Measurements from ENCODE around the gene CAMTA1.
A peak's percentile ranks its signal among the peaks of the same experiment; 100 is the strongest.

Gene CAMTA1

DNA sequence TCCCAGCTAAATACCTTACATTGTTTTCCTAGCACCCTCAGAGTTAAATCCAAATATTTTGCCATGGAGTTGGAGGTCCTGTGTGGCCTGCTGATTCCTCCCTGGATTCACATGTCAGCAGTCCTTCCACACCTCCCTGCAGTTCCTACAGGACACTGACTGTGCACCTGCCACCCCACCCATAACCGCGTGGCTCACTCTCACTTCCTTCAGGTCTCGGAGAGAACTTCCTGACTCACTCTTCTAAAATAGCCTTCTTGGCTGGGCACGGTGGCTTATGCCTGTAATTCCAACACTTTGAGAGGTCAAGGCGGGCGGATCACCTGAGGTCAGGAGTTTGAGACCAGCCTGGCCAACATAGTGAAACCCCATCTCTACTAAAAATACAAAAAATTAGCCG is 8.4 kb upstream of the CAMTA1 start:
- DNase-seq (ENCODE audit: low read depth in 3 of 3): no peak

DNA sequence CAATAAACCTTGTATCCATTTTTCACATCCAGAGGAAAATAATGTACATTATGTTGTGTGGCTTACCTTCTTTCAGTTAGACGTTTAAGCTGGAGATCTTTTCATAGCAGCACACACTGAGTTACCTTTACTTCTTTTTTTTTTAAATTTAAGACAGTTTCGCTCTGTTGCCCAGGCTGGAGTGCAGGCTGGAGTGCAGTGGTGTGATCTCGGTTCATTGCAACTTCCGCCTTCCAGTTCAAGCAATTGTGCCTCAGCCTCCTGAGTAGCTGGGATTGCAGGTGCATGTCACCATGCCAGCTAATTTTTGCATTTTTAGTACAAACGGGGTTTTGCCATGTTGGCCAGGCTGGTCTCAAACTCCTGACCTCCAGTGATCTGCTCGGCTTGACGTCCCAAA is 7.4 kb upstream of the CAMTA1 start:
- DNase-seq (ENCODE audit: low read depth in 3 of 3): no peak

DNA sequence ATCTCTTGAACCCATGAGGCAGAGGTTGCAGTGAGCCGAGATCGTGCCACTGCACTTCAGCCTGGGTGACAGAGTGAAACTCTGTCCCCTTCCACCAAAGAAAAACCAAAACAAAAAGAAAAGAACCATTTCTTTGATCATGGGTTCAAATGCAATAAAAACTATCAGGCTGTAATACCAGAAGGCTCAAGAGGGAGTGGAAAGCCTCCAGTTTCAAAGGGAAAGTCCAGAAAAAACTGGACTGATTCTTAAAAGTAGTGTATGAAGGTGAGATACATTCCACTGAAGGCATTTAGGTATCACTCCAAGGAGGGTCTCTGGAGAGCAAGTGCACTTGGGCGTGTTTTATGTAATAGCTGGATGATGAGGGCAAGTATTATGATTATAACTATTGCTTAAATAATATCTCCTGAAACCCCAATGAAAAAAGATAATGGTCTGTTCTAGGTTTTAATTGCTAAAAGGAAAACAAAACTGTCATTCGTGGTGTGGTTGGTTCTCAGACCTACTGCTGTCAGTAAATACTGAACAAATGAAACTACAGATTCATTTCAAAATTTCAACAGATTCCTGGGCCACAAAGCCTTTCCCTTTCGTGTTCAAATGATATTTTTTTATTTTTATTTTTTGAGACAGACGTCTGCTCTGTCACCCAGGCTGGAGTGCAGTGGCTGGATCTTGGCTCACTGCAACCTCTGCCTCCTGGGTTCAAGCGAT is 6.0 kb upstream of the CAMTA1 start:
- DNase-seq (ENCODE audit: low read depth in 3 of 3): no peak

DNA sequence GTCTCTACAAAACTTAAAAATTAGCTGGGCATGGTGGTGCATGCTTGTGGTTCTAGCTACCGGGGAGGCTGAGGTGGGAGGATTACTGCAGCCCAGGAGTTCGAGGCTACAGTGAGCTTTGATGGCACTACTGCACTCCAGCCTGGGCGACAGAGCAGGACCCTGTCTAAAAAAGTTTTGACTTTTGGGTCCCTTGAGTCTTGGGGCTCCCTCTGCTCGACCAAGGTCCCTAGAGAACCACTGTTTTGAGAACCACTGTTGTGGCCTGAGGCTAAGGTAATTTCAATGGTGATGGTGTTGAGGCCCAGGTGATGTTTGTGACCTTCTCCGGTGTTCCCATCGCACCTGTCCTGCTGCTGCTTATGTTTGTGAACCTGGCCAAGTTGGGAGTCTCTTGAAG is 3.1 kb upstream of the CAMTA1 start:
- DNase-seq (ENCODE audit: low read depth in 3 of 3): no peak

DNA sequence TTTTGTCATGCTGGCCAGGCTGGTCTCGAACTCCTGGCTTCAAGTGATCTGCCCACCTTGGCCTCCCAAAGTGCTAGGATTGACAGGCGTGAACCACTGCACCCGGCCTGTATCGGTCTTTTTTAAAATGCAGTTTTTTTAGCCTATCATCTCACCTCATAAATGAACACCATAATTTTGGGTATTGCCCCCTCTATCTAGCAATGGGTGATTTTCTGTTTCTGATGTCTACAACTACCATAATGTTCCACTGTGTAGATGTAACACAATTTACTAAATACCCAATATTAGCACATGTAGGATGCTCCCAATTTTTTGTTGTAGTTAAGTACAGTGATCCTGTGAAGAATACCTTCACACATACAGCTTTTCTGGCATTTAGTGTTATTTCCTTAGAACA is 2.0 kb upstream of the CAMTA1 start:
- no peak for DNase-seq (ENCODE audit: low read depth in 3 of 3)

DNA sequence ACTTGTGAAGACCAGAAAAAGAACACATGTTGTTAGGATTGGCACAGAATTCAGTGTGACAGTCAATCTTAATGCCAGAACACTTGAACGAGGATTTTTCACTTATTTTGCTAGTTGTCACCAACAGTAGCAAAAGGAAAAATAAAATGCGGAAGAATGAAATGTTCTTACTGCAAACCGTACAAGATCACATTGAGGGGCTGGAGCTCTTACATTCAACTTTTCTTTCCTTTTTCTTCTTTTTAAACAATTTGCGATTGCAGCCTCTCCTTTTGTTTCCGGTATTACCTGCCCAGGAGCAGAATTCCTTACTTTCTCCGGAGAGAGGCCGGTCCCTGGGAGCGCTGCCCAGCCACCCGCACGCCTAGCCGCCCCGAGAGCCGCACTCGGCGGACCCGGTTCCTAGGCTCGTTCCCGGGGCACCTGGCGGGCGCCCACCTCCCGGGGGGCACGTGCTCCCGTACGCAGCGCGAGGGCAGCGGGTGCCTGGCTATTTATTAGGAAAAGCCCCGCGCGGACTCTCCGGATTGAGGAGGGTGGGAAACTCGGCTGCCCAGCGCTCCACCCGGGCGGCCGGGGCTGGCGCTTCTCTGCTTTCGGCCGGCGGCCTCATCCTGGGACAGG is 1.2 kb upstream of the CAMTA1 start:
- no peak for DNase-seq (ENCODE audit: low read depth in 3 of 3)

DNA sequence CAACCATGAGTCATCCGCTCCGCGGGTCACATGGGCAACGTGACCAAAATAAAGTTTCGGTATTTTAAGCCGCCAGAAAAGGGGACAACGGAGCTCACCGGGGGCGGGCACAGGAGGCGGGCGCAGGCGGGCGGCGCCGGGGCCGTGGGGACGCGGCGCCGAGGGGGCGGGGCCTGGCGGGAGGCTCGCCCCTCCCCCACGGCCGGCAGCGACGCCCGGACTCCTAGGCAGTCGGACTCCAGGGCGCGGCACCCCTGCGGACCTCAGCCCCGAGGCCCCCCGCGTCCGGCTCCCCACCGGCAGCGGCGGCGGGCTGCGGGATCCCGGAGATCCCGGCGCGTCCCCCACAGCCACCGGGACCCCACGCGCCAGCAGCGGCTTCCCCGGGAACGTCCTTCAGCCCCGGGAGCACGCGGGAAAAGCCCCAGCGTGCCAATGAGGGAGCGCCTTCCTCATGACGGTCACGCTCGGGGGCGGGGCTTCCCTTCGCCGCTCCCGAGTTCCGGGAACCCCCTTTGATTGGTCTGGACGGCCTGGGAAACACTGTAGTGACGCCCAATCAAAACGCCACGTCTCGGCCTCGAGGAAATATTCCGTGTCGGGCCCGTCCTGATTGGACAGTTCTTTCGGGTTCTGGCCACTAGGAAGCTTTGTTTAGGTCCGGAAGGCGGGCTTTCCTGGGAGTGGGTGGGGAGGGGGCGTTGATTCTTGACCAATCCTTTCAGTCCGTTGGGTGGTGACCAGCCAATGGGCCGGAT is 515 bp upstream of the CAMTA1 start:
- DNase-seq (ENCODE audit: low read depth in 3 of 3): peak; percentile 97 to 100 (median 98)

DNA sequence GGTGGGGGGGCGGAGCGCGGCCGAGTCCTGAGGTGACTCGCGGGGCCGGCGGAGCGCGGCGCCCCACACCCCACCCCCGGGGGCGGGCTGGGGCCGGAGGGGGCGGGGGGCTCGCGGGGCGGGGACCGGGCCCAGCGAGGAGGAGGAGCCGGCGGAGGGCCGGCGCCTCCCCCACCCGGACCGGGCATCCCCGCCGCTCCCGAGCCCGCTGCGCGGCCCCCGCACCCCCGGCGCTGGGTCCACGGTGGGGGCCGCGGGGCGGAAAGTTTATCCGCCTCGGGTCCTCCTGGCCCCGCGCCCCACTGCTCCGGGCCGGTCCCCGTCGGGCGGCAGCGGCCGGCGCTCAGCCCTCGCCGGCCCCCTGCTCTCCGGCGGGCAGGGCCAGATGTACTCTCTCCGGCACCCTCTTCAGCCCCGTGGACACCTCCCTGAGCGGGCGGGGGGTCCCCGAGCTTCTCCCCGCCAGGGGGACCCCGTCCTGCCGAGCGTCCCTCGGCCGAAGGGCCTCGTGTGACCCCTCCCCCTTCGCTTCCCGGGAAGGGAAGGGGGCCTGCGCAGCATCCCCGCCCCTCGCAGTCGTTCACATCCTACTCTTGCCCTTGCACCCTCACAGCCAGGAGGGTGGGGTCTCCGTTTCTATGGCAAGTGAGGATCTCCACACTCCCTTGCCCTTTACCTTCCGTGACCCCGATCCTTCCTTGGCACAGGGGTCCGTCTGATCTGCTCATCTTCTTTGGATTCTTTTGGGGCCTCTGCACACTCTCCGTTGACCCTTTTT is 663 bp downstream of the CAMTA1 start:
- DNase-seq (ENCODE audit: low read depth in 3 of 3): peak in 2 of 3 experiments; percentile 13 to 22

DNA sequence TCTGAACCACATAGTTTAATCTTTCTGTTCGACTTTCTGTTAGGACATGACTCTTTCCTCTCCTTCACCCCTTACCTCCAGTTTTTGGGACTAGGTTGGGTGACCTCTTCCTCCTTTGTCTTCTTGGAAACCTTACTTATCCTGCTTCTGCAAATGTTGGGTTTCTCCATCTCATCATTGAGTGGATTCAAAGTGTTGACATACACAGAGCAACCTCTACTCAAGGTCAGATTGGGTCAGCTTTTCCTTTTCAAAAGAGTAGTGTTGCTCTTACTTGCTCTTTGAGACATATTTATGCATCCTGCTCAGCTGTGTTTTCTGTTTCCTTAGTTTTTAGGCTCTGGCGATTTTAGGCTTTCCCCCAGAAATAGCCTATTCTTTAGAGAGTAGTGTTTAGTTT is 3.7 kb downstream of the CAMTA1 start:
- DNase-seq (ENCODE audit: low read depth in 3 of 3): no peak

DNA sequence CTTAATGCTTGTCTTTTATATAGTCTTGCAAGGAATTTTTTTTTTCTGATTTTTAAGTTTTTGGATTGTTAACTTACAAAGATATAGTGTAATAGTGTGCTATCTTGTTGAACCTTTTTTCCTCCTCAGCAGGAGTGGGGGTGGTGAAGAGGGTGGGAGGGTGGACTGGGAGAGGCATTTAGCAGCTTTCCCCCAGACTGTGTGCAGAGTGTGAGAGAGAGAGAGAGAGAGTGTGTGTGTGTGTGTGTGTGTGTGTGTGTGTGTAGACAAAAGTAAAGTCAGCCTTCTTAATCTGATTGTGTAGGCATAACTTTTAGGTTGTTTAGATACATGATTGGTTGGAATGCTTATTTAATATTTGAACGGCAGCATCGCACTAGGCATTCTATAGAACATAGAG is 4.9 kb downstream of the CAMTA1 start:
- DNase-seq (ENCODE audit: low read depth in 3 of 3): no peak

DNA sequence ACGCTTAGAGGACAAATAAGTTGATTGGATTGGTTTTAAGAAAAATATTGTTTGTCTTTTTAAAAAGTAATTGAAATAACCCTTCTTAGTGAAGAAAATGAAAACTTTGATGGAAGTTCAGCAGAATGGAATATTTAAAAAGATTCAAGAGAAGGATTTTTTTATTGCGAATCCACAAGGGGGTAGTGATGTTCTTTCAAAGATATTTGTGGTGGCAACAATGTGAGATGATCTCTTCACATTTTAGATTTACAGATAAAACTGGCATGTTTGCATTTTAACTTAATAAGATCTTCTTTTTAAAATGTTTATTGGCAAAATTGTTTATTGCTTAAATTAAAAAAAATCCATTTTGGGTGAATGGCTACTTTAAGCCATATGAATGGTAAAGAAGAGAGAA is 8.9 kb downstream of the CAMTA1 start:
- DNase-seq (ENCODE audit: low read depth in 3 of 3): no peak

DNA sequence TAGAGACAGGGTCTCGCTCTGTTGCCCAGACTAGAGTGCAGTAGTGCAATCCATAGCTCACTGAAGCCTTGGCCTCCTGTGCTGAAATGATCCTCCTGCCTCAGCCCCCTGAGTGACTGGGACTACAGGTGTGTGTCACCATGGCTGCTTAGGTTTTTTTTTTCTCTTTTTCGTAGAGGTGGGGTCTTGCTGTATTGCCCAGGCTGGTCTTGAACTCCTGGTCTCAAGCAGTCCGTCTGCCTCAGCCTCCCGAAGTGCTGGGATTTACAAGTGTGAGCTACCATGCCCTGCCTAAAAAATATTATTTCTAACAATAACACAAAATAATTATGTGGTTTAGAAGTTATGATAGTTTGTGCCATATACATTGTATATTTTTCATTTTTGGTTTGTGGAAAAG is 9.9 kb downstream of the CAMTA1 start:
- DNase-seq (ENCODE audit: low read depth in 3 of 3): no peak

DNA sequence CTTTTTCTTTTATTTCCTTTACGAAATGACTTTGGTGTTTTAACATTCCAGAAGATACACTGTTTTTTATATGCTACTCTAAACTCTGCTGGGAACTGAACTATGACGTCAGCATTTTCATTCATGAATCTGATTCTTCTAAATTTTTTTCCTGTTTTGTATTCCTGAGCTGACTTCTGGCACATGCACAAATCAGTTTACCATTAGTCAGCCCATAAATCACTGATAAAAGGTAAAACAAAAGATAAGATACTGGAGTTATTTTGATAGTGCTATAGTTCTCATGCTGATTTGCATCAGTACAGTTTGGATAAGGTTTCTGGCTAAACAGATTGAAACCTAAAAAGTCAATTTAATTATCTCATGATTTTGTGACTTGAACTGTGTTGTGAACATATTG is 10.4 kb downstream of the CAMTA1 start:
- DNase-seq (ENCODE audit: low read depth in 3 of 3): no peak

DNA sequence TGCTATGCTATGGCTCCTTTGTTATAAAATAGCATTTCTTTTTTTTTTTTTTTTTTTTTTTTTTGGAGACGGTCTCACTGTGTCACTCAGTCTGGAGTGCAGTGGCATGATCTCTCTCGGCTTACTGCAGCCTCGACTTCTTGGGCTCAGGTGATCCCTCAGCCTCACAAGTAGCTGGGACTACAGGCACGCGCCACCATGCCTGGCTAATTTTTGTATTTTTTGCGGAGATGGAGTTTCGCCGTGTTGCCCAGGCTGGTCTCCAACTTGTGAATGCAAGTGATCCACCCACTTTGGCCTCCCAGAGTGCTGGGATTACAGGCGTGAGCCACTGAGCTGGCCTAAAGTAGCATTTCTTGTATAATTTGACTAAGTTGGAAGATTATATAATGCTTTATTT is 10.8 kb downstream of the CAMTA1 start:
- DNase-seq (ENCODE audit: low read depth in 3 of 3): no peak

DNA sequence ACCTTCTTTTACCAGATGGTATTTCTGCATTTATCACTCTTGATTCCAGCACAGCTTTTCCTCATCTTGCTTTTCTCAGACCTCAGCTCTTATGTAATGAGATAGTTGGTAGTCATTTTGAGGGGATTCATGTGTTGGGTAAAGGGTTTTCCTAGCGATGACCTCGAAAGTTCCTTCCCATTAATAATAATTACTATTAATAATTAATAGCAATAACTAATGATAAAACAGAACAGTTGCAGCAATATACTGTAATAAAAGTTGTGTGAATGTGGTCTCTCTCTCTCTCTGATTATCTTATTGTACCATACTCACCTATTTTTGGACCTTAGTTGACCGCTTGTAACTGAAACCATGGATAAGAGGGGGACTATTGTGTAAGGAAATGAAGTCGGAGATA is 14.2 kb downstream of the CAMTA1 start:
- DNase-seq (ENCODE audit: low read depth in 3 of 3): no peak

DNA sequence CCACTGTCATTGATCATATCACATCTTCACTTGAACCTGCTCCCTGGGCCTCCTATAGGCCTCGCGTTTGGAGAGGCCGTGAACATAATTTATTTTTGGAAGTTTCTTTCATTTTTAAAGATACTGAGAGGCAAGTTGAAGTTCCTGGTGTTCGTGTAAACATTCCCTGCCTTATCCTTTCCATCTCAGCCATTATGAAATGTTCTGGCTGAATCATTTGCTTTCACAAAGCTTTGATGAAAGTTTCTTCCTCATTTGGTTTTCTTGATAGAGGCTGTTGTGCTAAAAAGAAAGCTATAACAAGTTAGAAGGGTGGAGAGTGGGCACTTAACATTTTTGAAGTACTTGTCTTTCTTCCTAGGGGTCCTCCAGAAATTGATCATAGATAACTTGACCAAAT is 15.5 kb downstream of the CAMTA1 start:
- no peak for DNase-seq (ENCODE audit: low read depth in 3 of 3)

DNA sequence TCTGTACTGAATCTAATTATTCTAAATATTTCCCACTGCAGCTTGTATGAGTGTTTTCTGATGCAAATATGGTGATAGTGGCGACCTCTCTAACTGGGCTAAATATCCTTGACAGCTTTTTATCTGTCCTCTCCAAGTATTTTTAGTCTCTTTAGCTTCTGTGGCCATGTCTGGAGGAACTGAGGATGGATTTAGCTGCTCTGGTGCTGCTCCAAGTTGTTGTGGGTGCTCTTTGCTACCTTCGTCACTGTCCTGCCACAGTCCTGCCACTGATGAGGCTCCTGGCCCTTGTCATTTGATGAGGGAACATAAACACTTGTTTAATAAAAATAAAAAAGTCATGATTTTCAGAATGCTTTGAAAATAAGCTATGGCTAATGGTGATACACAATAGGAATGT is 15.9 kb downstream of the CAMTA1 start:
- no peak for DNase-seq (ENCODE audit: low read depth in 3 of 3)

DNA sequence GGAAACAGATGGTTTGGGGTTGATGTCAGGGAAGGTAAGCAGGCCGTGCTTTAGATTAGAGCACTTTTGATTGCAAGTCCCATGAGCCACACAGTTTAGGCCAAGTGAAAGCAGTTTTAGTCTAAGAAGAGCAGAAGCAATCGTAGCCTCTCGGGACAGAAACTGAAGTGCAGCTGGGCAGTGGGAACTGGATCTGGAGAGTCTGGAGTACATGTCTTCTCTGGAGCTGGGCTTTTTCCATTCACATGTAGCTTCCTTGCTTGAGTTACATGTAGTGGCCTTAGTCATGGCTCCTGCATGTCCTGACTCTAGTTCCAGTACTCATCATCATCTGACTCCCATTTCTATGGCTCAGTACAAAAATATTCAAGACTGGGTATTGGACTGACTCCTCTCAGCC is 16.7 kb downstream of the CAMTA1 start:
- no peak for DNase-seq (ENCODE audit: low read depth in 3 of 3)

DNA sequence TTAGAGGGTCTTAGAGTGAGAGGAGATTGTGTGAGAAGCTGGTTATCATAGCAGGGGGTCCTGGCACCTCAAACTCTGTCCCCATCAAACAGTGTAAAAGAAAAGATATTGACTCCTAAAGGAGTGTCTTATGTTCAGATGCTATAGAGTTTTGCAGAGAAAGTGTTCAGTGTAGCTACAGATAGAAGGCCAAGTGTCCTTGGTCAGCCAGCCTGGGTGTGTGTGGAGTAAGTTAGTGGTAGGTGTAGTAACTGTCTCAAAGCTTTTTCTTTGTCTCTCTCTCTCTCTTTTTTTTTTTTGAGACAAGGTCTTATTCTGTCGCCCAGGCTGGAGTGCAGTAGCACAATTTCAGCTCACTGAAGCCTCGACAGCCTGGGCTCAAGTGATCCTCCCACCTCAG is 17.2 kb downstream of the CAMTA1 start:
- DNase-seq (ENCODE audit: low read depth in 3 of 3): no peak

DNA sequence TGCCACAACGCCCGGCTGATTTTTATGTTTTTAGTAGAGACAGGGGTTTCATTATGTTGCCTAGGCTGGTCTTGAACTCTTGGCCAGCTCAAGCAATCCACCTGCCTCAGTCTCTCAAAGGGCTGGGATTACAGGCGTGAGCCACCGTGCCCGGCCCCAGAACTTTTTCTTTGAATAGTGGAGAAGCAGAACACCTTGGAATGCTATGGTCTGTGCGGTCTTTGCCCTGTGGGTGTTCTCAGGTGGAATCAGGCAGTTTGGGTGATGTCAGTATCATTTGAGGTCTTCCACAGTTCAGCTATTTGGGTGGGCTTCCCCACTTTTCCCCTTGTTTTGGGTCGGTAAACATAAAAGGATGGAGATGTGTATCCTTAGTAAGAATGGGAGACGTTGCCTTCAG is 17.6 kb downstream of the CAMTA1 start:
- DNase-seq (ENCODE audit: low read depth in 3 of 3): no peak

DNA sequence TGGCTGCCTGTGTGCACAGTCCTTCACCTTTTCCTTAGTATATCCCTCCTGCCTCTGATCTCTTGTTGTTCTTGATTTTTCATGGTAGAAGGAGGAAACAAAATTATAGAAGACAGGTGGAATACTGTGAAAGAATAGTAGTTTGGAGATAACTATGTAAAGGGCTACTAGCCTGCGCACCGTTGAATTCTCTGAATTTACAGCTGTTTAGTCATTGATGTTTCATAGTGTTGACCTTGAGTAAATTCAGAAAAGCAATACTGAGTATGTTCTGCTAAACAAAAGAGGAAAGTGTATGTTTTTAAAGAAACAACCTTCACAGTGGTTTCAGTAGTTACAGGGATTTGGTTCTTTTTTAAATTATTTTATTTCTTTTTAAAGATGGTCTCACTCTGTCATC is 18.1 kb downstream of the CAMTA1 start:
- no peak for DNase-seq (ENCODE audit: low read depth in 3 of 3)

DNA sequence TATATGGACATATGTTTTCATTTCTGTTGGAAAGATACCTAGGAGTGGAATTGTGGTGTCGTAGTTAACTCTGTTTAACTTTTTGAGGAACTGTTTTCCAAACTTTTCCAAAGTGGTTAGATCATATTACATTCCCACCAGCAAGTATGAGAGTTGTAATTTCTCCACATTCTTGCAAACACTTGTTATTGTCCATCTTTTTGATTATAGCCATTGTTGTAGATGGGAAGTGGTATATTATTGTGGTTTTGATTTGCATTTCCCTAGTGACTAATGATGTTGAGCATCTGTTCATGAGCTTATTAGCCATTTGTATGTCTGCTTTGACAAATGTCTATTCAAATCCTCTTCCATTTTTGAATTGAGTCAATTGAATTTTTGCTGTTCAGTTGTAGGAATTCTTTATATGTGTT is 19.8 kb downstream of the CAMTA1 start:
- DNase-seq (ENCODE audit: low read depth in 3 of 3): no peak

All from stimulated activated CD4-positive, alpha-beta T cell treated with anti-CD3 and anti-CD28 coated beads, TNF-alpha, amount 100 ng/mL, for 4 hours (primary cell).